ENCODE measurements around the gene ELOVL2. TPM values are rescaled to one million over a fixed set of nuclear protein-coding genes. Genes with fewer than 3 reads are reported as not detected.

The ELOVL2 gene
- total RNA-seq, 4 donors from 2014 or later: 0.40 to 0.87 (median 0.62) TPM; not detected in 1

GRCh38 chr6:11076540-11076939 is 32.4 kb upstream of the ELOVL2 start:
- H3K9me3 ChIP-seq: no peaks in the 10 kb centered on the region
- no peak for ATAC-seq
- no peaks in the 10 kb centered on the region for H3K36me3 ChIP-seq
- H3K27me3 ChIP-seq: no peaks in the 10 kb centered on the region
- 70 to 81% methylated on average over 2 of the region's 2 CpGs for WGBS, 2 donors (ENCODE audit: low coverage in 1 of 2)
- H3K4me3 ChIP-seq: no peak overlapping the region
- no peak overlapping the region for H3K27ac ChIP-seq
- TF ChIP-seq POLR2A (IDR thresholded peaks at IDR 0.05) (no peak), CTCF (IDR thresholded peaks at IDR 0.05) (no peak), EP300 (IDR thresholded peaks at IDR 0.05) (no peak), POLR2AphosphoS5 (IDR thresholded peaks at IDR 0.05) (no peak)
- no peaks in the 10 kb centered on the region for H3K4me1 ChIP-seq

- Histone ChIP-seq H3K27ac (no peak overlapping the region), H3K9me3 (no peaks in the 10 kb centered on the region), H3K4me3 (no peak overlapping the region), H3K36me3 (no peaks in the 10 kb centered on the region), H3K27me3 (no peaks in the 10 kb centered on the region), H3K4me1 (no peaks in the 10 kb centered on the region)
- ATAC-seq: no peak
- TF ChIP-seq POLR2AphosphoS5 (IDR thresholded peaks at IDR 0.05) (no peak), POLR2A (IDR thresholded peaks at IDR 0.05) (no peak), EP300 (IDR thresholded peaks at IDR 0.05) (no peak), CTCF (IDR thresholded peaks at IDR 0.05) (no peak)
- WGBS, 2 donors (ENCODE audit: low coverage in 1 of 2): 92 to 100% methylated on average over 1 to 4 of the region's 4 CpGs
These were observed 28.0 kb upstream of the ELOVL2 start for GRCh38 chr6:11072101-11072500.

GRCh38 chr6:11069760-11070159 is 25.7 kb upstream of the ELOVL2 start:
- no peaks in the 10 kb centered on the region for H3K36me3 ChIP-seq
- WGBS, 2 donors (ENCODE audit: low coverage in 1 of 2): 69 to 71% methylated on average over 2 of the region's 2 CpGs
- TF ChIP-seq CTCF (IDR thresholded peaks at IDR 0.05) (no peak), EP300 (IDR thresholded peaks at IDR 0.05) (no peak), POLR2A (IDR thresholded peaks at IDR 0.05) (no peak), POLR2AphosphoS5 (IDR thresholded peaks at IDR 0.05) (no peak)
- no peak overlapping the region for H3K27ac ChIP-seq
- ATAC-seq: no peak
- H3K4me3 ChIP-seq: no peak overlapping the region
- H3K4me1 ChIP-seq: no peaks in the 10 kb centered on the region
- no peaks in the 10 kb centered on the region for H3K27me3 ChIP-seq
- no peaks in the 10 kb centered on the region for H3K9me3 ChIP-seq

GRCh38 chr6:11067348-11067747 is 23.2 kb upstream of the ELOVL2 start:
- Histone ChIP-seq H3K4me3 (no peak overlapping the region), H3K9me3 (no peaks in the 10 kb centered on the region), H3K36me3 (no peaks in the 10 kb centered on the region), H3K27ac (no peak overlapping the region), H3K27me3 (peaks cover 5% of the 10 kb centered on the region), H3K4me1 (no peaks in the 10 kb centered on the region)
- no peak for ATAC-seq
- 17 to 60% methylated on average over 1 to 2 of the region's 2 CpGs for WGBS, 2 donors (ENCODE audit: low coverage in 1 of 2)
- TF ChIP-seq POLR2AphosphoS5 (IDR thresholded peaks at IDR 0.05) (no peak), CTCF (IDR thresholded peaks at IDR 0.05) (no peak)

GRCh38 chr6:11066505-11067347 is 22.6 kb upstream of the ELOVL2 start:
- H3K36me3 ChIP-seq: no peaks in the 10 kb centered on the region
- WGBS, 2 donors (ENCODE audit: low coverage in 1 of 2): 91 to 92% methylated on average over 6 of the region's 6 CpGs
- no peaks in the 10 kb centered on the region for H3K9me3 ChIP-seq
- peaks cover 5% of the 10 kb centered on the region for H3K27me3 ChIP-seq
- H3K4me3 ChIP-seq: no peak overlapping the region
- no peak overlapping the region for H3K27ac ChIP-seq
- H3K4me1 ChIP-seq: no peaks in the 10 kb centered on the region
- no peak for ATAC-seq
- no peak for TF ChIP-seq POLR2AphosphoS5 (IDR thresholded peaks at IDR 0.05)
- no peak for TF ChIP-seq POLR2A (IDR thresholded peaks at IDR 0.05)
- TF ChIP-seq EP300 (IDR thresholded peaks at IDR 0.05): no peak
- no peak for TF ChIP-seq CTCF (IDR thresholded peaks at IDR 0.05)
